ENCODE results near the gene CABP7. TPM values are rescaled to one million over a fixed set of nuclear protein-coding genes. Genes with fewer than 3 reads are reported as not detected.

Gene CABP7
- total RNA-seq, 1 experiment from 2014 or later = 2.1 TPM

DNA sequence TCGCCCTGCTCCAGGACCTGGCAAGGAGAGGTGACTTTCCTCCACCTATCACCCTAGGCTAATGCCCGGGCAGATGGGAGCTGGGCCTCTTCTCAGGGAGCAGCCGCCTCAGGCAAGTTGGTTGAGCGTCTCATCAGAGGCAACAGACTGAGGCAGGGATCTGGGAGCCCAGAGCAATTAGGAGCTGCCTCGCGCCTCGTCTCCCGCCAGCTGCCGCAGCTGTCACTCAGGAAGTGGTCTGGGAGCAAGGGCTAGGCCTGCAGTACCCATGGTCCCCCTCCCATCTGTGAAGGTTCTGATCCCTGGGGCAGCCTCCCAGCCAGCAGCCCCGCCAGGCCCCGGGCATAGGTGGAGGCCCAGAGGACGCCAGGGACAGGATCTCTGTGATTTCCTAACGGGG is 4.6 kb upstream of the CABP7 start:
- peaks cover 7% of the 10 kb centered on the region for H3K4me1 ChIP-seq (ENCODE audit: control insufficient read depth, insufficient read depth, low read length)
- BruUV-seq (replicated peaks) = no TSS peak
- CTCF ChIA-PET = no interaction called here
- no peak for ATAC-seq
- POLR2A ChIA-PET = no interaction called here
- in situ Hi-C loops (cut with HindIII; ENCODE audit: low pct_unique_long_range_greater_than_20kb, low sequenced_read_pairs) = no loop called here
- no peak overlapping the region for H3K27ac ChIP-seq (ENCODE audit: low read length)
- no peaks in the 10 kb centered on the region for H3K27me3 ChIP-seq (ENCODE audit: control insufficient read depth, insufficient read depth, low read length)
- H3K9me3 ChIP-seq (ENCODE audit: control insufficient read depth, insufficient read depth, low read depth, low read length) = no peaks in the 10 kb centered on the region
- no peak overlapping the region for H3K4me3 ChIP-seq (ENCODE audit: low read depth in 2 of 2, low read length in 2 of 2)
- no peak for TF ChIP-seq CTCF (IDR thresholded peaks at IDR 0.05)
- no peak for TF ChIP-seq POLR2AphosphoS5 (IDR thresholded peaks at IDR 0.05; ENCODE audit: low read depth, low read length)
- TF ChIP-seq TCF7L2 (IDR thresholded peaks at IDR 0.05; ENCODE audit: low read depth, low read length) = no peak
- TF ChIP-seq SIN3A (IDR thresholded peaks at IDR 0.05; ENCODE audit: borderline replicate concordance, insufficient read depth, low read depth, low read length) = no peak
- TF ChIP-seq REST (IDR thresholded peaks at IDR 0.05; ENCODE audit: insufficient read depth in 1 of 2, low read depth in 2 of 2, low read length in 1 of 2) = no peak
- no peaks in the 10 kb centered on the region for H3K36me3 ChIP-seq (ENCODE audit: control insufficient read depth, insufficient read depth, low read length)
- DNase-seq (ENCODE audit: low read depth, low spot score) = no peak
- intact Hi-C loops (cut with micrococcal nuclease; ENCODE audit: unreplicated experiment) = no loop called here

DNA sequence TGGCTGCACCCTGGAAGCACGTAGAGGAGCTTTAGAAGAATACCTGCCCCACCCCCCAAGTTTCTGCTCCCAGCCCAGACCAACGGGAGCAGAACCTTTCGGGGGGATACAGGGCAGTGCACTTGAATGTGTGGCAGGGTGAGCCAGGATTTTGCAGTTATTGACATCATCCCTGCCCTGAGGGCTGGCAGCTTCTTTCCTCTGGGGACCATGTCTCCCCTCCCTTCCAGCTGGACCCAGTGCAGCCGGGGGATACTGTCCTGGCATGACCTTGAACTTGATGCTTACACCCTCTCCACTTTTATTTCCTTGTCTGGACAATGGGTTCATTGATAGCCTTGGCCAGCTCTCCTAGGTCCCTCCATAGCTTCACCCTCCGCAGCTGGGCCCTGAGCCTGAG is 4.1 kb upstream of the CABP7 start:
- DNase-seq (ENCODE audit: low read depth, low spot score) (no peak), ATAC-seq (no peak)
- no peak overlapping the region for H3K4me3 ChIP-seq (ENCODE audit: low read depth in 2 of 2, low read length in 2 of 2)
- intact Hi-C loops (cut with micrococcal nuclease; ENCODE audit: unreplicated experiment) (no loop called here), in situ Hi-C loops (cut with HindIII; ENCODE audit: low pct_unique_long_range_greater_than_20kb, low sequenced_read_pairs) (no loop called here)
- TF ChIP-seq REST (IDR thresholded peaks at IDR 0.05; ENCODE audit: insufficient read depth in 1 of 2, low read depth in 2 of 2, low read length in 1 of 2) = no peak
- TF ChIP-seq POLR2AphosphoS5 (IDR thresholded peaks at IDR 0.05; ENCODE audit: low read depth, low read length) = no peak
- TF ChIP-seq CTCF (IDR thresholded peaks at IDR 0.05) = no peak
- H3K4me1 ChIP-seq (ENCODE audit: control insufficient read depth, insufficient read depth, low read length) = peaks cover 6% of the 10 kb centered on the region
- BruUV-seq (replicated peaks) = no TSS peak
- no peaks in the 10 kb centered on the region for H3K27me3 ChIP-seq (ENCODE audit: control insufficient read depth, insufficient read depth, low read length)
- ChIA-PET CTCF (no interaction called here), POLR2A (no interaction called here)
- H3K36me3 ChIP-seq (ENCODE audit: control insufficient read depth, insufficient read depth, low read length) = no peaks in the 10 kb centered on the region
- no peaks in the 10 kb centered on the region for H3K9me3 ChIP-seq (ENCODE audit: control insufficient read depth, insufficient read depth, low read depth, low read length)
- no peak overlapping the region for H3K27ac ChIP-seq (ENCODE audit: low read length)

All from Panc1 (cell line).